SU-DHL-6 (cell line): ENCODE measurements around the gene IMMT.

Experiments
- H2AFZ ChIP-seq: fragments of 200-600 bp; sonication (generic); 2 replicates; pipeline ENCODE4 v1.6.1; 2014; ENCODE audit warnings: low read depth, mild to moderate bottlenecking, moderate library complexity, mixed read lengths, antibody characterized with exemption, low read length; ENCODE audit not compliant: severe bottlenecking
- H3F3A ChIP-seq: fragments of 200-600 bp; shearing (Covaris generic); 2 replicates; pipeline ENCODE4 v1.6.0; 2016; ENCODE audit warnings: antibody characterized with exemption, mild to moderate bottlenecking; ENCODE audit not compliant: insufficient read depth
- H3K27ac ChIP-seq: fragments of 200-600 bp; sonication (generic); 2 replicates; pipeline ENCODE4 v1.5.1; 2016; ENCODE audit warnings: low read depth, mild to moderate bottlenecking, low read length, moderate library complexity, mixed read lengths
- H3K27me3 ChIP-seq: fragments of 200-600 bp; sonication (generic), shearing (Covaris generic); 2 replicates; pipeline ENCODE4 v1.6.0; 2014; ENCODE audit warnings: mild to moderate bottlenecking, low read length
- H3K36me3 ChIP-seq: fragments of 200-600 bp; sonication (generic); 2 replicates; pipeline ENCODE4 v1.6.1; 2014; ENCODE audit warnings: mild to moderate bottlenecking, low read length, mixed read lengths
- H3K4me2 ChIP-seq: fragments of 300-600, 200-600 bp; shearing (Covaris generic), sonication (generic); 2 replicates; pipeline ENCODE4 v1.6.0; 2014; ENCODE audit warnings: low read length, low read depth, mild to moderate bottlenecking; ENCODE audit not compliant: poor library complexity, severe bottlenecking
- H3K4me3 ChIP-seq: fragments of 200-600 bp; sonication (generic); 2 replicates; pipeline ENCODE4 v1.5.1; 2014; ENCODE audit warnings: antibody characterized with exemption, low read length, mild to moderate bottlenecking, mixed read lengths; ENCODE audit not compliant: insufficient read depth, poor library complexity, severe bottlenecking
- H3K79me2 ChIP-seq: fragments of 200-600 bp; sonication (generic); 2 replicates; pipeline ENCODE4 v1.6.1; 2014; ENCODE audit warnings: mild to moderate bottlenecking, low read length, moderate library complexity; ENCODE audit not compliant: insufficient read depth
- H3K9ac ChIP-seq: fragments of 200-600 bp; sonication (generic); 2 replicates; pipeline ENCODE4 v1.7.0; 2014; ENCODE audit warnings: mild to moderate bottlenecking, low read length
- H3K9me2 ChIP-seq: fragments of 200-600 bp; sonication (generic); replicated peaks from 2 replicates; pipeline ENCODE4 v1.6.1; 2014; ENCODE audit warnings: low read length; ENCODE audit not compliant: insufficient read depth
- H3K9me3 ChIP-seq: fragments of 200-600 bp; sonication (generic); 2 replicates; pipeline ENCODE4 v1.6.1; 2014; ENCODE audit warnings: low read length, mixed read lengths; ENCODE audit not compliant: insufficient read depth
- H4K20me1 ChIP-seq: fragments of 200-600 bp; sonication (generic); 2 replicates; pipeline ENCODE4 v1.6.1; 2014; ENCODE audit warnings: low read depth, mild to moderate bottlenecking, antibody characterized with exemption, low read length, moderate library complexity, mixed read lengths
- EZH2phosphoT487 ChIP-seq: fragments of 200-600 bp; sonication (generic), shearing (Covaris generic); conservative IDR thresholded peaks from 2 replicates; pipeline ENCODE4 v1.6.1; 2018; ENCODE audit warnings: mild to moderate bottlenecking, antibody characterized with exemption, low read length, moderate library complexity, mixed read lengths
- TF ChIP-seq, protein P1 (sequence below): fragments of 200-600 bp; sonication (generic); IDR thresholded peaks from one replicate; pipeline ENCODE4 v1.5.1; 2017; ENCODE audit warnings: antibody characterized with exemption, mild to moderate bottlenecking, low read length, moderate library complexity; ENCODE audit not compliant: insufficient read depth, poor library complexity, severe bottlenecking

IMMT gene

DNA sequence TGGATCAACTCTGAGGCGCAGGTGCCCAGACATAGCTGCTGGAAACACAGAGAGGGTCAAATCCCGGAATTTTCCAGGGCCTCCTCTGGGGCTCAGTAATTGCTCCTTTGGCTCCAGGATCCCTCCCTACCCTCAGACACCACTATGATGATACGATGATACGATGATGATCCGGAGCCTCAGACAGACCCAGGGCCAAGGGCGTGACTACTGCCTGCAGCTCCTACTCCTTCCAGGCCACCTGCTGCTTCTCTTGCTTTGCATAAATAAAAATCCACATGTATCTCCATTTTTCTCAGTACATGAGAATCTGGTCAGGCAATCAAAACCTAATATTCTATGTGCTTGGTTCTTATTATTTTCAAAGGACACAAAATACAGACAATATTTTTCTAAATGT is 37.6 kb upstream of the IMMT start:
- Histone ChIP-seq H3K27me3 (no peaks in the 10 kb centered on the region), H3K4me3 (no peak overlapping the region), H3K36me3 (no peaks in the 10 kb centered on the region), H2AFZ (no peak overlapping the region), H3K9me2 (no peaks in the 10 kb centered on the region), H3F3A (peaks cover 2% of the 10 kb centered on the region; the same call in 1 of the 2 replicates), H3K4me2 (no peak overlapping the region), H4K20me1 (no peaks in the 10 kb centered on the region), H3K9me3 (no peaks in the 10 kb centered on the region), H3K27ac (no peak overlapping the region), H3K79me2 (no peaks in the 10 kb centered on the region), H3K9ac (no peak overlapping the region)
- TF ChIP-seq EZH2phosphoT487: no peak
- TF ChIP-seq, protein P1, sequence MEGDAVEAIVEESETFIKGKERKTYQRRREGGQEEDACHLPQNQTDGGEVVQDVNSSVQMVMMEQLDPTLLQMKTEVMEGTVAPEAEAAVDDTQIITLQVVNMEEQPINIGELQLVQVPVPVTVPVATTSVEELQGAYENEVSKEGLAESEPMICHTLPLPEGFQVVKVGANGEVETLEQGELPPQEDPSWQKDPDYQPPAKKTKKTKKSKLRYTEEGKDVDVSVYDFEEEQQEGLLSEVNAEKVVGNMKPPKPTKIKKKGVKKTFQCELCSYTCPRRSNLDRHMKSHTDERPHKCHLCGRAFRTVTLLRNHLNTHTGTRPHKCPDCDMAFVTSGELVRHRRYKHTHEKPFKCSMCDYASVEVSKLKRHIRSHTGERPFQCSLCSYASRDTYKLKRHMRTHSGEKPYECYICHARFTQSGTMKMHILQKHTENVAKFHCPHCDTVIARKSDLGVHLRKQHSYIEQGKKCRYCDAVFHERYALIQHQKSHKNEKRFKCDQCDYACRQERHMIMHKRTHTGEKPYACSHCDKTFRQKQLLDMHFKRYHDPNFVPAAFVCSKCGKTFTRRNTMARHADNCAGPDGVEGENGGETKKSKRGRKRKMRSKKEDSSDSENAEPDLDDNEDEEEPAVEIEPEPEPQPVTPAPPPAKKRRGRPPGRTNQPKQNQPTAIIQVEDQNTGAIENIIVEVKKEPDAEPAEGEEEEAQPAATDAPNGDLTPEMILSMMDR: no peak

DNA sequence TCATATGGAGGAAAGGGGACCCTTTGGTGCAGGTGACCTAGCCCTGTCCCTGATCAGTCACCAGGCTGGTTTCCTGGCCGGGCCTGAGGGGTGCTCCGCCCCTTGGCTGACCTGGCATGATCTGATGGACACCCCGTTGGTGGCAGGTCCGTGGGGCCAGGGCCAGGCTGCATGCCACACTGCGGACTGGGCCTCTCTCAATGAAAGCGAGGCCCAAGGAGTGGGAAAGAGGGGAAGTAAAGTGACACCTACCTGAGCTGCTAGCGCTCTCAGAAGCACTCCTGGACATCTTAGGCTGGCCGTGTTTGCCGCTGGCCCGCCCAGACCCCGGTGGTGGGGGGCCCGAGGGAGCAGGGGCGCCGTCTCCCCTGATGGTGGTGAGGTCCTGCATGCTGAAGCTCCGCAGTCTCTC is 37.1 kb upstream of the IMMT start:
- TF ChIP-seq, protein P1: no peak
- TF ChIP-seq EZH2phosphoT487: no peak
- Histone ChIP-seq H3K27ac (no peak overlapping the region), H3K36me3 (no peaks in the 10 kb centered on the region), H3K4me2 (no peak overlapping the region), H4K20me1 (no peaks in the 10 kb centered on the region), H3K9me2 (no peaks in the 10 kb centered on the region), H3K79me2 (no peaks in the 10 kb centered on the region), H3K27me3 (no peaks in the 10 kb centered on the region), H3K9ac (no peak overlapping the region), H3K4me3 (no peak overlapping the region), H3K9me3 (no peaks in the 10 kb centered on the region), H3F3A (no peaks in the 10 kb centered on the region), H2AFZ (no peak overlapping the region)

DNA sequence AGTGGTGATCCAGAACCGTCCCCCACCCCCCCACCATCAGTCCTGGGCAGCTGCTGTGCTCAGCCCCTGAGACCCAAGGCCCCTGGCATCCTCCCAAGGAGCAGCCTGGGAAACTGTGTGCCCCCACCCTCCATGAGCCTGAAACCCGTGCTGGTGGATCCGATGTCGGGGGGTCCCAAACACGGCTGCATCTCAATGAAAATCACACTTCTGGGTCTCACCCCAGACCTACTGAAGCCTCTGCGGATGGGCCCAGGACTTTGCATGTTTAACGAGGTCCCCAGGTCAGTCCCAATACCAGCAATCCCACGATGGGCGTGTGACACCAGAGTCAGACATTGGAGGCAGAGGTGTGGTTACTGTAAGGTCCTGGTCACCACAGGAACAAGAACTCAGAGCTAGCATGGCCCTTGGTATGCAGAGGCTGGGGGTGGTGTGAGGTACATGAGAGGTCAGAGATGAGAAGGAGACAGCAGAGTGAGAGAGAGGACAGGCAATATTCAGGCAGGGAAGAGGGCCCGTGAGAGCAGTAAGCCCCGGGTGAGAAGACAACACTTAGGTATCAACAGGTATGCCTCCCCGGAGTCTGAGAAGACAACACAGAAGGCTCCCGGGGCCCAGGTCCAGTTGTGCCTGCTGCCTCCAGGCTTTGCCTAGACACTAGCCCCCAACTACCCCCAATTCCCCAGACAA is 36.6 kb upstream of the IMMT start:
- Histone ChIP-seq H3K9ac (no peak overlapping the region), H3K9me3 (no peaks in the 10 kb centered on the region), H3K79me2 (no peaks in the 10 kb centered on the region), H2AFZ (no peak overlapping the region), H3K9me2 (no peaks in the 10 kb centered on the region), H3K4me3 (no peak overlapping the region), H3K4me2 (no peak overlapping the region), H3F3A (no peaks in the 10 kb centered on the region), H3K27me3 (no peaks in the 10 kb centered on the region), H4K20me1 (no peaks in the 10 kb centered on the region), H3K36me3 (no peaks in the 10 kb centered on the region), H3K27ac (no peak overlapping the region)
- TF ChIP-seq, protein P1: no peak
- no peak for TF ChIP-seq EZH2phosphoT487
